DMS153 treated with DMSO at 0.1 percent for 48 hours (cell line): ENCODE results near the gene BPI.
"Not testable (repeated sequence)": the region's sequence is repeated elsewhere in the genome, so short reads cannot be mapped to it uniquely, and the experiment has no call there.

ENCODE experiments used
- DNase-seq: peaks from one replicate; lab custom pipeline; 2025; ENCODE audit not compliant: unreplicated experiment; lab: John Stamatoyannopoulos, UW

Gene BPI

DNA sequence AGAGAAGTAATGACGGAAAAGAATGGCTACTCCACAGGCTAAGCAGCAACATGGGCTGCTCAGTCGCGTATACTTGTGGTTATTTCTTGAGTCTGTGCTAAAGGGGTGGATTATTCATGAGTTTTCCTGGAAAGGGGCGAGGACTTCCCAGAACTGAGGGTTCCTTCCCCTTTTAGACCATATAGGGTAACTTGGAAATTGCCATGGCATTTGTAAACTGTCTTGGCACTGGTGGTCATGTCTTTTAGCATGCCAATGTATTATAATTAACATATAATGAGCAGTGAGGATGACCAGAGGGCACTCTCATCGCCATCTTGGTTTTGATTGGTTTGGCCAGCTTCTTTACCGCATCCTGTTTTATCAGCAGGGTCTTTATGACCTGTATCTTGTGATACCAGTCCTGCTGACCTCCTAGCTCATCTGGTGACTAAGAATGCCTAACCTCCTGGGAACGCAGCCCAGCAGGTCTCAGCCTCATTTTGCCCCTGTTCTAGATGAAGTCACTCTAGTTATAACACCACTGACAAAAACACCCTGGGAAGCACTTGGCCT lies 53.8 kb downstream of the BPI start:
- DNase-seq, result no peak

GRCh38 chr20:38358556-38358955 lies 54.6 kb downstream of the BPI start:
- DNase-seq, result no peak

DNA sequence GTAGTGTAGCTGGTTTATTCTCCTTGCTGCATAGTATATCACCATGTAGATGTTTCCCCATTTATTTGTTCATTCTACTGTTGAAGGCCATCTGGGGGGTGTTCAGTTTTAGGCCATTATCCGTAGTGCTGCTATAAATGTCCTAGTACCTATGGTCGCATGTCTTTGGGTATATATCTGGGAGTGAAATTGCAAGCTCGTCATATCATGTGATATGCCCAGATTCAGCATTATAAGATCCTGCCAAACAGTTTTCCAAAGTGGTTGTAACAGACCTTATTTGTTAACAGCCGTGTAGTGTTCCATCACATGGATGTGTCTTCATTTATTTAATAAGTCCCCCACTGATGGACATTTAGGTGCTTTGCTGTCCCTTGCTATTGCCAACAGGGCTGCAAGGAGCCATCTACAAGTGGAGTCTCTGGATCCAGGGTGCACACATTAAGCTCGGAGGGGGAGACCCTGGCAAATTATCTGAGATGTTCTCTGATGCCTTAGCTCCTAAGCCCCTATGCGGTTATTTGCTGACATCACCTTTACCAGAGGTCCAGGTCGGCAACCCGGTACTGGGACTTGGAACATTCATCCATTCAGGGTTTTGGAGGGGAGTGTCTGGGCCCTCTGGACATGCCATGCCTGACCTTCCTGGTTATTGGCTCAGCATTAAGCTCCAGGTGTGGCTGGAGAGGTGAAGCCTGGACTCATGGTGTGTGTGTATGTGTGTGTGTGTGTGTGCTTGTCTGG lies 59.2 kb downstream of the BPI start:
- DNase-seq, result no peak

- DNase-seq, result no peak
Observed at GRCh38 chr20:38369389-38369788, 65.4 kb downstream of the BPI start.

- no peak for DNase-seq
Observed at GRCh38 chr20:38372806-38373205, 68.8 kb downstream of the BPI start.

- DNase-seq, result no peak
Observed at GRCh38 chr20:38373231-38373867, 69.4 kb downstream of the BPI start.

- DNase-seq, result no peak
Observed at GRCh38 chr20:38373898-38374297, 69.9 kb downstream of the BPI start.

DNA sequence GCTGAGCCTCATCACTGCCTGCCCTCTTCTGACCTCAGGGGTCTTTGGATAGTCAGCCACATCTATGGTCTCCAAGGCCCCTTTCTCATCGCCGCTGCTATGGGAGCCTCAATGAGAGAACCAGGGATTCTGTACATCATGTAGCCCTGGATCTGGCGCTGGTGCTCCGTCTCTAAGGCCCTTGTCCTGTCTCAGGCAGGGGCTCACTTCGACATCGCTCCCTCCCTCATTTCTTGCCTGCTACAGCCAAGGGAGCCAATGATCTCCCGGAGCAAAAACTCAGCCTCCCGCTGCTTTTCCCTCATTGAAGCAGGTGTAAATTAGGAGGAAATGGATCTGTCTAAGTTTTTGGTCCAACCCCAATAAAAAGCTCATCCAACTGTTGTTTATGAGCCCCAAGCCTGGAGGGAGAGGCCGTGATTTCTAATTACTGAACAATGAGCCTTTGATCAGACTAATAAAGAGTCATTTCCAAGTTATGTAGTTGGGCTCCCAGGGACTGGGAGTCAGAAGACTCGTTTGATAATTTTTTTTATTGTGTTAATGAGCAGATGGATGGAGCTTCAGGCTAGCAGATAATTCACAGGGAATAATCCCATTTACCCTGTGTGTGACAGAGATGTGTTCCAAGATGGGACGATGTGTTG lies 73.2 kb downstream of the BPI start:
- DNase-seq, result no peak

DNA sequence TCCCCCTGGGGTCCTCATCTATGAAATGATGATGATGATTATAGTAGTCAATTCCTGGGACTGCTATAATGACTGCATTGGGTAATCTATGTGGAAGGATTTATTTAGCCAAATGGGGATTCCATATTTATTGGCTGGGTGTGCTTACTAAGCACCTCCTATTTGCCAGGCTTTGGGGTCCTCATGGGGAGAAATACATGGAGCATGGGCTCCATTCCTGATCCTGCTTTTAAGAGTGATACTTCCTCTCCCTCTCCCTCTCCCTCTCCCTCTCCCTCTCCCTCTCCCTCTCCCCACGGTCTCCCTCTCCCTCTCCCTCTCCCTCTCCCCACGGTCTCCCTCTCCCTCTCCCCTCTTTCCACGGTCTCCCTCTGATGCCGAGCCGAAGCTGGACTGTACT lies 73.9 kb downstream of the BPI start:
- DNase-seq, result not testable (repeated sequence)

- DNase-seq, result no peak
Observed at GRCh38 chr20:38383147-38383546, 79.2 kb downstream of the BPI start.

GRCh38 chr20:38386004-38386403 lies 82.0 kb downstream of the BPI start:
- no peak for DNase-seq

- DNase-seq, result no peak
Observed at GRCh38 chr20:38386851-38387250, 82.9 kb downstream of the BPI start.
